Erythroblast (primary cell): ENCODE results near the gene ERBB4.

ENCODE experiments used
- GATA1 ChIP-seq: IDR thresholded peaks from 2 replicates; pipeline ENCODE4 v1.6.1; 2011; ENCODE audit warnings: low read depth, mild to moderate bottlenecking, control low read depth, low read length, moderate library complexity
- POLR2A ChIP-seq: IDR thresholded peaks from 2 replicates; pipeline ENCODE4 v1.6.1; 2011; ENCODE audit warnings: mild to moderate bottlenecking, low read length

DNA sequence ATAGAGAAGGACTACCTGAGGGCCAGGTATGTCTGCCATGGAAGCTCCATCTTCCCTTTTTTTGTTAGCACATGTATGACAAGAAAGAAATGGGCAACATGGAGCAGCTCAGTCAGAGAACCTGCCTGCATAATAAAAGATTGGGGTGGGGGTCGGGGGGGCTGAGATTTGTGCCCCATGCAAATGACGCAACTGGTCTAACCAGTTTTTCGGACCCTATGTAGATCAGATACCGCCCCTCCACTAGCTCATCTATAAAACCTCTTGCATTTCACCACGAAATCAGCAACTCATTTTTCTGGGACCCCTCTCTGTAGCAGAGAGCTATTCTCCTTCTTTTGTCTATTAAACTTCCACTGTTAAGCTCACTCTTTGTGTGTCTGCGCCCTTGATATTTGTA is 657.2 kb downstream of the ERBB4 start:
- no peak for TF ChIP-seq POLR2A
- TF ChIP-seq GATA1, result no peak
